ENCODE measurements around the gene KMT5C.

KMT5C gene

DNA sequence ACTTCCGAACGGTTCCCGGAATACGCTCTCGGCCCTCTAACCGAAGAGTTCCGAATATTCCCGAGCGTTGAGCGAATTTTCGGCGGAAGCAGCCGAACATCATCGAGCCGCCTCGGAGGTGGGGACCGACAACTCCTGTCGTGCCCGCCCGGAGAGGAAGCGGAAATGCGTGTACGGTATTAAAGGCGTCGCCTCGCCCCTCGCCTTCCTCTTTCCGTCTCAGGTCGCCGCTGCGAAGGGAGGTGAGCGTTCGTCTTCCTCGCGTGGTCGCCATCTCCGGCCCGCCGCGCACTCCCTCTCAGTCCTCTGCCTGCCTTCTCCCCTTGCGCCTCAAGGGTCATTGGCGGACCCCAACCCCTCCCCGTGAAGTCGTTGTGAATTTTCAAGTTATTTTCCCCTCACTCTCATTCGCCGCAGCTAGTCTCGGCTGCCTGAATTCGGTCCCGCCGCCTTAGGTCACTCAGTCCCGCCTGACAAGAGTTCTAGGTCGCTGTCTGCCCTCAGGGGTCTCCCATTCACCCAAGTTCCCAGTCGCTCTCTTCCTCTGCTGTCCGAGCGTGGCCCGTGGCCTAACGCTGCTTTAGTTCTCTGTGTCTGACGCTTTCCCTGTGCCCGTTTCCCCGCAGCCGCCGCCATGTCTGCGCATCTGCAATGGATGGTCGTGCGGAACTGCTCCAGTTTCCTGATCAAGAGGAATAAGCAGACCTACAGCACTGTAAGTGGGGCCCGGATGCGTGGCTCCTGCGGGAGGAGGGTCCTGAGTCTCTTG lies 46.2 kb downstream of the KMT5C start, which contains the start of gene RPL28:
Gene RPL28 (plus strand): TSS at position 209 of the 769 bp plus-strand sequence. CDS start 426 bp downstream, at position 635.
- DNase-seq (ENCODE audit: low spot score): peak; percentile 98

DNA sequence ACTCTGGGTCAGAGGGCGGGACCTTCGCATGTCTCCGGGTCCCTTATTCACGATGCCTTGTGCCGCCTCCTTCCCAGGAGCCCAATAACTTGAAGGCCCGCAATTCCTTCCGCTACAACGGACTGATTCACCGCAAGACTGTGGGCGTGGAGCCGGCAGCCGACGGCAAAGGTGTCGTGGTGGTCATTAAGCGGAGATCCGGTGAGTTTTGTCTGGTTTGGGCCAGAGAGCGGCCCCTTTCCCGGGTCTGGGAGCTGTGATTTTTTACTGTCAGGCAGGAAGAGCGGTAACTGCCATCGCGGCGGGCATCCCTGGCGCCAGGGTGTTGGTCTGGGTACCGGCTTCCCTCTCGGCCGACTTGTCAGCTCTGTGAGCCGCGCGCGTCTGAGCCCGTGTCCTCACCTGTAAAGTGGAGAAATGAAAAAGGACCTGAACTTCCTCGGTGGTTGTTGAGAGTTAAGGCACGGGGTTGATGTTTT lies 46.9 kb downstream of the KMT5C start:
- no peak for DNase-seq (ENCODE audit: low spot score)

DNA sequence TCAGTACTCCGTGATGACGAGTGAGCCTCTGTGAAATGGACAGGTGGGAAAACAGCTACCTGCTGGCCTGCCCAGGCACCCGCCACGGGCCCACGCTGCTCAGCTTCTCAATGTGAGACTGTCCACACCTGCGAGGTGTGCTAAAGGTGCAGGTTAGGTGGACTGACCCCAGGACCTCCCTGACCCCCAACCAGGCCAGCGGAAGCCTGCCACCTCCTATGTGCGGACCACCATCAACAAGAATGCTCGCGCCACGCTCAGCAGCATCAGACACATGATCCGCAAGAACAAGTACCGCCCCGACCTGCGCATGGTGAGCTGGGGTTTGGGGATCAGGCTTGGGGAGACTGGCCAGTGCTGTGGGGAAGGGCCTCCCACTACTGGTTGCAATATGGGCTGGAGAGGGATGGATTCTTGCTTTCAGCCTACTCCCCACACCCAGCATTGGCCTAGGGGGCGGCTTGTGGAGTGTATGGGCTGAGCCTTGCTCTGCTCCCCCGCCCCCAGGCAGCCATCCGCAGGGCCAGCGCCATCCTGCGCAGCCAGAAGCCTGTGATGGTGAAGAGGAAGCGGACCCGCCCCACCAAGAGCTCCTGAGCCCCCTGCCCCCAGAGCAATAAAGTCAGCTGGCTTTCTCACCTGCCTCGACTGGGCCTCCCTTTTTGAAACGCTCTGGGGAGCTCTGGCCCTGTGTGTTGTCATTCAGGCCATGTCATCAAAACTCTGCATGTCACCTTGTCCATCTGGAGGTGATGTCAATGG lies 48.2 kb downstream of the KMT5C start:
- DNase-seq (ENCODE audit: low spot score): no peak

DNA sequence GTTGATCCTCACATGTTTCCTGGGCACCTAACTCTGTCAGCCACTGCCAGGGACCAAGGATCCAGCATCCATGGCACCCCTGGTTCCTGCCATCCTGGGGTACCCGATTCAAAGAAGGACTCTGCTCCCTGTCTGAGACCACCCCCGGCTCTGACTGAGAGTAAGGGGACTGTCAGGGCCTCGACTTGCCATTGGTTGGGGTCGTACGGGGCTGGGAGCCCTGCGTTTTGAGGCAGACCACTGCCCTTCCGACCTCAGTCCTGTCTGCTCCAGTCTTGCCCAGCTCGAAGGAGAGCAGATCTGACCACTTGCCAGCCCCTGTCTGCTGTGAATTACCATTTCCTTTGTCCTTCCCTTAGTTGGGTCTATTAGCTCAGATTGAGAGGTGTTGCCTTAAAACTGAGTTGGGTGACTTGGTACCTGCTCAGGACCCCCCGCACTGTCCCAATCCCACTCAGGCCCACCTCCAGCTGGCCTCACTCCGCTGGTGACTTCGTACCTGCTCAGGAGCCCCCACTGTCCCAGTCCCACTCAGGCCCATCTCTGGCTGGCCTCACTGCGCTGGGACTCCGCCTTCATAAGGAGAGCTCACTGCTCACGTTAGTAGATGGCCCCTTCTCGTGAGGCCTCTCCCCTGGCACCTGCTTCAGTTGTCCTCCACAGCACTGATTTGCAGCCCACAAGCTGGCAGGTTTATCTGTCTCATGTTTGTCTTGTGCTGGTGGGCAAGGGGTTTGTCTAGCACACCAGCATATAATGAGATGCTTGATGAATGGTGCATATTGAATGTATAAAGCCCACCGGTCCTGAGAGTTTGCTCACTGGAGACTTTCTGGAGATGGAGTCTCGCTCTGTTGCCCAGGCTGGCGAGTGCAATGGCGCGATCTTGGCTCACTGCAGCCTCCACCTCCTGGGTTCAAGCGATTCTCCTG lies 50.0 kb downstream of the KMT5C start:
- no peak for DNase-seq (ENCODE audit: low spot score)

DNA sequence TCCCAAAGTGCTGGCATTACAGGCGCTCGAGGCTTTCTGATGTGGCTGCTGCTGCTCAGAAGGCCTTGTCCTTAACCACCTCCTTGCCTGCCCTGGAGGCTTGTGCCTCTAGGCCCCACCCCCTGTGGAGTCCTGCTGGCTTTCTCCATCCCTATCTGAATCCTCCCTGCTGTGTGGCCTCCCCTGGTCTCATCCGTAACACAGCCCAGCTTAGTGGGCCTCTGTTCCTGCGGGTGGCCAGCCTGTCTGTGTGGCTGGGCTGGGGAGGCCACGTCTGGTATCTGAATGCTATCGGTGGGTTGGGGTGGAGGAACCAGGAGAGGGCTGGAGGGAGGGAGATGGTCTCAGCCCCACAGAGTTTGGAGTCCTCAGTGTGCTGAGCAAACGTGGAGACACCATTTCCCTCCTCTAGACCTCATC lies 50.8 kb downstream of the KMT5C start:
- DNase-seq (ENCODE audit: low spot score): no peak

DNA sequence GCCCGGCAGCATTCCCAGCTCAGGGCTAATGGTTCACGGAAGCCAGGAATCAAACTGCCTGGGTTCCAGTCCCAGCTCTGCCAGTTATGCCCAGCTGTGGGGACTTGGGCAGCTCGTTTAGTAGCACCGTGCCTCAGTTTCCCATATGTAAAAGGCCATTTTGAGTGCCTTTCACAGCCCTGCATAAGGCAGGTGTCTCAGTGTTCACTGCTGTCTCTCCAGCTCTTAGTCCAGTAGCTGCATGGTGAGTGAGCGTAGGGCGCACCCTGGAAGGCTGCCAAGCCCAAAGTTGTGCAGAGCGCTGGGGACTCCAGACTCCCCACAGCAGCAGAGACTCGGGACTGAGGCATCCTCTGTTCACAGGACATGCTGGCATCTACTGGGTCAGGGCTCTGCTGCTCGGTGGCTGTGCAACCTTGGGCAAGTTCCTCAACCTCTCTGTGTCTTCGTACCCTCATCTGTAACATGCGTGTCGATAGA lies 51.6 kb downstream of the KMT5C start:
- no peak for DNase-seq (ENCODE audit: low spot score)

DNA sequence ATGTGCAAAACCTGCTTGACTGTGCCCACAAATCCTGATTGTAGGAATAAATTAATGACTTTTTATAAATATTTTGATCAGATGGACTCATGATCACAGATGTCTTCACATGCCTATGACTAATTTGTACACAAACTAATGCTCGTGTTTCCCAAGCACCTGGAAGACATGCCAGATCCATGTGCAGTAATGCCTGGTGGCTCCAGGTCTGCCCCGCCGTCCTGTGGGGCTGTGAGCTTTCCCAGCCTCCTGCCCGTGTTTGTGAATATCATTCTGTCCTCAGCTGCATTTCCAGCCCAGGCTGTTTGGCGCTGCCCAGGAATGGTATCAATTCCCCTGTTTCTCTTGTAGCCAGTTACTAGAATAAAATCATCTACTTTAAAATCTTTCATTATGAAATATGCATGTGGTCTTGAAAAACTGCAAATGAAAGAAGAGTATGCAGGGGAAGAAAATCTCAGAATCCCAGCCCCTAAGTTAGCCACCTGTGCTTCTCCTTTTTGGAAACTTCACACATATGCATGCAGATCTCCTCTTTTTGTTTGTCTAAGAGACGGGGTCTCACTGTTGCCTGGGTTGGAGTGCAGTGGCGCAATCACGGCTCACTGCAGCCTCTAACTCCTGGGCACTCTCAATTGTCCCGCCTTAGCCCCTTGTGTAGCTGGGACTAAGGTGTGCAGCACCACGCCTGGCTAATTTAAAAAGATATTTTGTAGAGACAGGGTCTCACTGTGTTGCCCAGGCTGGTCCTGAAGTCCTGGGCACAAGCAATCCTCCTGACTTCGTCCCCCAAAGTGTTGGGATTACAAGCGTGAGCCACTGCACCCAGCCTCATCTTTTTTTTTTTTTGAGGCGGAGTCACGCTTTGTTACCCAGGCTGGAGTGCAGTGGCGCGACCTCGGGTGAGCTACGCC lies 52.3 kb downstream of the KMT5C start:
- DNase-seq (ENCODE audit: low spot score): peak; percentile 28

DNA sequence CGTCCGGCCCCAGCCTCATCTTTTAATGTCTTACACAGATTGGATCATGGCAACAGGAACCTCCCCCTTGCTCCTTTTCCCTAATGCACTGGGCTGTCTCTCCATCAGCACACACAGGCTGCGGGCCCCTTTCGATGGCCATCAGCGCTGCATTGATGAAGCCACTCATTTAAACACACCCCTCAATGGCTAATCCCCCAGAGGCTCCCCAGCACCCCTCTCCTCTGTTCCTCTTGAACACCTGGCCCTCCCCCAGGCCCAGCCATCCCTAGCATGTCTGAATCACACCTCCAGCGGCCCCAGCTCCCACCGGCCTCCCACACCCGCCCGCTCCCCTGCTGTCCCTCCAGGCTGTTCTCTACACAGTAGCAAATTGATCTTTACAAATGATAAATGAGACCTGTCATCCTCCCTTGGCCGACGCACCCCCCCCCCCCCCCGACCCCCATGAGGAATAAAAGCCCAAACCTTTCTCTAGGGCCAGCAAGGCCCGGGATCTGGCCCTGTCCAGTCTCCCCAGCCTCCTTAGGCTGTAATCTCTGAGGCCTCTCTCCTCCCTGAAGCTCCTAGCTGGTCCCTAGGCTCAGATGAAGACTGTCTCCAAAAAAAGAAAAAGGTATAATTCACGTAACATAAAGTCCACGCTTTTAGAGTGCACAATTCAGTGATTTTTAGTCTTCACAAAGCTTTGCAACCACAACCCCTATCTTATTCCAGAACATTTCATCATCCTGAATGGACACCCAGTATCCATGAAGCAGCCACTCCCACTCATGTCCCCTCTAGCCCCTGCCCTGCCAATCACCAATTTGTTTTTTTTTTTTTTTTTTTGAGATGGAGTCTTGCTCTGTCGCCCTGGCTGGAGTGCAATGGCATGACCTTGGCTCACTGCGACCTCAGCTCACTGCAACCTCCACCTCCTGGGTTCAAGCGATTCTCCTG lies 53.4 kb downstream of the KMT5C start:
- no peak for DNase-seq (ENCODE audit: low spot score)
